Measurements from ENCODE around the gene EGFL7. TPM values are rescaled to one million over a fixed set of nuclear protein-coding genes. Genes with fewer than 3 reads are reported as not detected.

The EGFL7 gene
- total RNA-seq, 2 experiments from 2014 or later: 1.1 to 1.6 TPM

- H3K4me1 Mint-ChIP-seq (ENCODE audit: low read depth): peaks cover 2% of the 10 kb centered on the region
- H3K4me3 Mint-ChIP-seq: no peak overlapping the region
- H3K27me3 Mint-ChIP-seq: peaks cover 32% of the 10 kb centered on the region
- ChIA-PET CTCF (interaction anchor here (0.6 to 1.5 kb wide), 2 partner anchors 43 to 163 kb away, joined by 3 to 5 read pairs; no protein-coding TSS in a partner anchor), POLR2A (interaction anchor here (0.9 to 2.7 kb wide), 2 partner anchors 11 to 12 kb away, joined by 6 to 8 read pairs; no protein-coding TSS in a partner anchor)
- no peak overlapping the region for H3K27ac Mint-ChIP-seq
- DNase-seq: no peak
- ATAC-seq: no peak
- no peaks in the 10 kb centered on the region for H3K9me3 Mint-ChIP-seq
- no peak for TF ChIP-seq CTCF (IDR thresholded peaks at IDR 0.05)
- intact Hi-C loops (cut with micrococcal nuclease): no loop called here
- H3K36me3 Mint-ChIP-seq (ENCODE audit: low read depth): no peaks in the 10 kb centered on the region
Observed at GRCh38 chr9:136714893-136715274, 52.2 kb downstream of the EGFL7 start.

- peaks cover 2% of the 10 kb centered on the region for H3K4me1 Mint-ChIP-seq (ENCODE audit: low read depth)
- no peaks in the 10 kb centered on the region for H3K9me3 Mint-ChIP-seq
- no peak for ATAC-seq
- H3K27ac Mint-ChIP-seq: no peak overlapping the region
- POLR2A ChIA-PET: interaction anchor here (1.0 kb wide), 1 partner anchor 10 kb away, joined by 5 read pairs; no protein-coding TSS in a partner anchor
- no peak for TF ChIP-seq CTCF (IDR thresholded peaks at IDR 0.05)
- no peaks in the 10 kb centered on the region for H3K36me3 Mint-ChIP-seq (ENCODE audit: low read depth)
- H3K4me3 Mint-ChIP-seq: no peak overlapping the region
- CTCF ChIA-PET: interaction anchor here (1.6 kb wide), 1 partner anchor 12 kb away, joined by 3 read pairs; no protein-coding TSS in a partner anchor
- no peak for DNase-seq
- intact Hi-C loops (cut with micrococcal nuclease): no loop called here
- H3K27me3 Mint-ChIP-seq: peaks cover 18% of the 10 kb centered on the region
Observed at GRCh38 chr9:136717399-136717798, 54.7 kb downstream of the EGFL7 start.

GRCh38 chr9:136718345-136719194, 55.9 kb downstream of the EGFL7 start:
- no peak for ATAC-seq
- Mint-ChIP-seq H3K36me3 (ENCODE audit: low read depth) (peaks cover 6% of the 10 kb centered on the region), H3K27me3 (peaks cover 14% of the 10 kb centered on the region)

GRCh38 chr9:136719195-136719880, 56.6 kb downstream of the EGFL7 start:
- H3K9me3 Mint-ChIP-seq: no peaks in the 10 kb centered on the region
- H3K36me3 Mint-ChIP-seq (ENCODE audit: low read depth): peaks cover 13% of the 10 kb centered on the region

More at GRCh38 chr9:136718345-136719194, 55.9 kb downstream of the EGFL7 start:
- no peak for DNase-seq
- TF ChIP-seq CTCF (IDR thresholded peaks at IDR 0.05): no peak
- Mint-ChIP-seq H3K27ac (no peak overlapping the region), H3K4me1 (ENCODE audit: low read depth) (peaks cover 3% of the 10 kb centered on the region), H3K4me3 (no peak overlapping the region), H3K9me3 (no peaks in the 10 kb centered on the region)
- intact Hi-C loops (cut with micrococcal nuclease): no loop called here
- ChIA-PET CTCF (interaction anchor here (1.3 to 1.6 kb wide), 2 partner anchors 8 to 11 kb away, joined by 3 read pairs; no protein-coding TSS in a partner anchor), POLR2A (interaction anchor here (0.6 to 1.6 kb wide), 4 partner anchors 9 to 10 kb away, joined by 3 to 5 read pairs (median 4); no protein-coding TSS in a partner anchor)

More at GRCh38 chr9:136719195-136719880, 56.6 kb downstream of the EGFL7 start:
- ChIA-PET POLR2A (interaction anchor here (0.6 to 1.6 kb wide), 4 partner anchors 8 to 10 kb away, joined by 3 to 4 read pairs (median 3); no protein-coding TSS in a partner anchor), CTCF (interaction anchor here (1.3 kb wide), 1 partner anchor 8 kb away, joined by 3 read pairs; no protein-coding TSS in a partner anchor)
- no peak overlapping the region for H3K27ac Mint-ChIP-seq
- intact Hi-C loops (cut with micrococcal nuclease): no loop called here
- TF ChIP-seq CTCF (IDR thresholded peaks at IDR 0.05): no peak
- ATAC-seq (peak; percentile 17), DNase-seq (no peak)
- no peak overlapping the region for H3K4me3 Mint-ChIP-seq
- H3K4me1 Mint-ChIP-seq (ENCODE audit: low read depth): peaks cover 9% of the 10 kb centered on the region
- H3K27me3 Mint-ChIP-seq: peaks cover 7% of the 10 kb centered on the region
